Measurements from ENCODE around the gene SNRNP48. TPM values are rescaled to one million over a fixed set of nuclear protein-coding genes. Genes with fewer than 3 reads are reported as not detected.

Gene SNRNP48
- total RNA-seq, 1 donor = 16.4 TPM

GRCh38 chr6:7658543-7658942 is 68.5 kb downstream of the SNRNP48 start:
- no peak overlapping the region for H3K4me3 ChIP-seq (ENCODE audit: low read depth, low read length)
- no peak for DNase-seq (ENCODE audit: low read depth)
- no peak for TF ChIP-seq CTCF (IDR thresholded peaks at IDR 0.05; ENCODE audit: insufficient read depth, low read depth, low read length)

- TF ChIP-seq CTCF (IDR thresholded peaks at IDR 0.05; ENCODE audit: insufficient read depth, low read depth, low read length) = no peak
- H3K4me3 ChIP-seq (ENCODE audit: low read depth, low read length) = no peak overlapping the region
- DNase-seq (ENCODE audit: low read depth) = no peak
Measured at GRCh38 chr6:7661364-7661763, 71.4 kb downstream of the SNRNP48 start.

Other genes with a start within 250 kb of the SNRNP48 start
- gene CAGE1, start 200.5 kb upstream of the SNRNP48 start, total RNA-seq = under 0.01 TPM in 2 replicates
- 15.8 and 24.2 TPM in 2 replicates for gene RIOK1, start 200.4 kb upstream of the SNRNP48 start, total RNA-seq
- gene DSP, start 48.5 kb upstream of the SNRNP48 start, total RNA-seq = 28.1 and 33.2 TPM in 2 replicates
- gene BMP6, start 135.9 kb downstream of the SNRNP48 start, total RNA-seq = under 0.01 and 1.7 TPM in 2 replicates

All from fibroblast of villous mesenchyme (primary cell).